Lung (tissue), 12 donors: Measurements from ENCODE around the gene TMEM119. TPM values are rescaled to one million over a fixed set of nuclear protein-coding genes. Genes with fewer than 3 reads are reported as not detected.

Experiments used
- ATAC-seq: fragments of 200-7000 bp; cut with Tn5 transposase; one replicate; pipeline ENCODE4 v1.9.1; 2020; ENCODE audit warnings: moderate number of reproducible peaks; ENCODE audit not compliant: insufficient read depth, low FRiP score
- DNase-seq, 3 donors: peaks; one replicate each; pipeline ENCODE4 v3.0.0-alpha.2; 2013 to 2017
- H3K27ac ChIP-seq, 2 donors: one replicate each; pipeline ENCODE4 v1.5.1; 2013; ENCODE audit warnings: mild to moderate bottlenecking in 2 of 2, moderate library complexity in 2 of 2, control low read depth in 1 of 2, inconsistent platforms in 1 of 2, low read depth in 1 of 2, low read length in 1 of 2
- H3K27me3 ChIP-seq, 3 donors: one replicate each; pipeline ENCODE4 v1.5.1; 2013; ENCODE audit warnings: low read length in 2 of 3; ENCODE audit not compliant: control insufficient read depth in 3 of 3, insufficient read depth in 3 of 3
- H3K36me3 ChIP-seq, 4 donors: one replicate each; pipeline ENCODE4 v1.5.1; 2013; ENCODE audit warnings: low read length in 4 of 4, mild to moderate bottlenecking in 1 of 4, moderate library complexity in 1 of 4; ENCODE audit not compliant: control insufficient read depth in 4 of 4, insufficient read depth in 4 of 4
- H3K4me1 ChIP-seq, 5 donors: one replicate each; pipeline ENCODE4 v1.5.1; 2013; ENCODE audit warnings: low read length in 5 of 5, mild to moderate bottlenecking in 2 of 5, moderate library complexity in 1 of 5; ENCODE audit not compliant: control insufficient read depth in 5 of 5, insufficient read depth in 5 of 5
- H3K4me3 ChIP-seq: one replicate; pipeline ENCODE4 v1.5.1; 2013; ENCODE audit warnings: mild to moderate bottlenecking, control low read depth, moderate library complexity
- H3K9ac ChIP-seq, 2 donors: one replicate each; pipeline ENCODE4 v1.5.1; 2013; ENCODE audit warnings: low read length in 2 of 2, control low read depth in 1 of 2; ENCODE audit not compliant: insufficient read depth in 1 of 2
- H3K9me3 ChIP-seq, 4 donors: one replicate each; pipeline ENCODE4 v1.5.1; 2013; ENCODE audit warnings: low read length in 3 of 4, mild to moderate bottlenecking in 1 of 4, moderate library complexity in 1 of 4; ENCODE audit not compliant: control insufficient read depth in 4 of 4, insufficient read depth in 3 of 4
- WGBS, 2 donors: extraction: QIAGEN DNeasy Blood & Tissue Kit; methylation state at CpG; one replicate each; pipeline ENCODE4 v1.1.7; 2013; 5-methylcytosine and 5-hydroxymethylcytosine counted together
- polyA plus RNA-seq, 2 donors: library from polyadenylated mRNA; stranded (reverse); fragments of 200-250 nt; gene quantifications; one replicate each; pipeline ENCODE4 v1.2.1, GENCODE V29; 2013
- total RNA-seq, 2 donors: library from RNA; depleted of rRNA in 1 of 2; stranded (reverse); fragments of >200 nt in 1 of 2; gene quantifications; one replicate each; pipeline ENCODE4 v1.2.1, GENCODE V29; 2014 to 2021
- TF ChIP-seq, protein P1 (sequence below): IDR thresholded peaks from 2 replicates; pipeline ENCODE4 v1.5.1; 2012; ENCODE audit warnings: mild to moderate bottlenecking; ENCODE audit errors: control extremely low read depth, extremely low read depth
- donor health status: control.
- donor health status: control.
- donor health status: Bipolar disorder and iron deficiency.
- donor health status: healthy.
- donor health status: DM: yes; HTN: yes; CAD: no.

TMEM119 gene
- total and polyA plus RNA-seq, 4 donors, result 14.4 to 31.9 (median 22.9) TPM

DNA sequence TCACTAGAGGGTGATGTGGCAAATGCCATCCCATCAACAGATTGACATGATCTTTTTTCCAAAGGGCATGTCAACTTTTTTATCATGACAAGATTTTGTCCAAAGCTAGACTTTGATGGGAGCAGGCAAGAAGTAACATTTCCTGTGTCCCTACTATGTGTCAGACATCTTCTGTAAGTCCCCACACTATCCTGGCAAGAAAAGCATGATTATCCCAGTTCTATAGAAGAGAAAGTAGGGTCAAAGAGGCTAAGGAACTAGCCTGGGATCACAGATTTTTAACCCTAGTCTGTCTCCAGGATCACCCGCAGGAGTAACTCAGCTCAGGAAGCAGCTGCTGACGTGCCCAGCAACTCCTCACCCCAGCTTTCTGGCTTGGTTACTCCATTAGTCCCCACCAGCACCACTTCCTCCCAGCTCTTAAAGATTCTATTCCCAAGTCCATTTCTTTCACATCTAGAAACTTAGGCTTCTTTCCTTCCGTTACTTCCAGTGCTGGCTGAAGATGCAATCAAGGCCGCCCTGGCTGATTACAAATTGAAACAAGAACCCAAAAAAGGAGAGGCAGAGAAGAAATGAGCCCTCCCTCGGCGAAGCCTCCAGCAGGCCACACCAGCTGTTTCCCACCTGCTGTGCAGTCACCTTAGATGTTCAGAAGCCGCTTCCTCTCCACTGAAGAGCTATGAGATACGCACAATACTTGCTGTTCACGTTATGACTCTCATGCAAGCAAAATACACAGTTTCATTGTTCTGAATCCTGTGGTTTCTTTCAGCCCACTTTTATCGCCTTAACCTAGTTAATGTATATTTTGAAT, 29.3 kb downstream of the TMEM119 start:
- H3K4me3 ChIP-seq, result no peak overlapping the region
- DNase-seq, result no peak
- 77 to 81% methylated on average over 10 of the region's 10 CpGs for whole genome bisulfite sequencing, 2 donors
- no peaks in the 10 kb centered on the region for H3K27me3 ChIP-seq
- peaks cover 0 to 14% (median 2%) of the 10 kb centered on the region in 5 donors for H3K4me1 ChIP-seq
- peaks cover 28 to 45% (median 32%) of the 10 kb centered on the region in 4 donors for H3K36me3 ChIP-seq
- TF ChIP-seq, protein P1, sequence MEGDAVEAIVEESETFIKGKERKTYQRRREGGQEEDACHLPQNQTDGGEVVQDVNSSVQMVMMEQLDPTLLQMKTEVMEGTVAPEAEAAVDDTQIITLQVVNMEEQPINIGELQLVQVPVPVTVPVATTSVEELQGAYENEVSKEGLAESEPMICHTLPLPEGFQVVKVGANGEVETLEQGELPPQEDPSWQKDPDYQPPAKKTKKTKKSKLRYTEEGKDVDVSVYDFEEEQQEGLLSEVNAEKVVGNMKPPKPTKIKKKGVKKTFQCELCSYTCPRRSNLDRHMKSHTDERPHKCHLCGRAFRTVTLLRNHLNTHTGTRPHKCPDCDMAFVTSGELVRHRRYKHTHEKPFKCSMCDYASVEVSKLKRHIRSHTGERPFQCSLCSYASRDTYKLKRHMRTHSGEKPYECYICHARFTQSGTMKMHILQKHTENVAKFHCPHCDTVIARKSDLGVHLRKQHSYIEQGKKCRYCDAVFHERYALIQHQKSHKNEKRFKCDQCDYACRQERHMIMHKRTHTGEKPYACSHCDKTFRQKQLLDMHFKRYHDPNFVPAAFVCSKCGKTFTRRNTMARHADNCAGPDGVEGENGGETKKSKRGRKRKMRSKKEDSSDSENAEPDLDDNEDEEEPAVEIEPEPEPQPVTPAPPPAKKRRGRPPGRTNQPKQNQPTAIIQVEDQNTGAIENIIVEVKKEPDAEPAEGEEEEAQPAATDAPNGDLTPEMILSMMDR, result no peak
- H3K9me3 ChIP-seq, result no peaks in the 10 kb centered on the region
- peak overlapping the region in 1 of 2 donors; percentile 5 for H3K27ac ChIP-seq
- ATAC-seq, result no peak
- H3K9ac ChIP-seq, result no peak overlapping the region

DNA sequence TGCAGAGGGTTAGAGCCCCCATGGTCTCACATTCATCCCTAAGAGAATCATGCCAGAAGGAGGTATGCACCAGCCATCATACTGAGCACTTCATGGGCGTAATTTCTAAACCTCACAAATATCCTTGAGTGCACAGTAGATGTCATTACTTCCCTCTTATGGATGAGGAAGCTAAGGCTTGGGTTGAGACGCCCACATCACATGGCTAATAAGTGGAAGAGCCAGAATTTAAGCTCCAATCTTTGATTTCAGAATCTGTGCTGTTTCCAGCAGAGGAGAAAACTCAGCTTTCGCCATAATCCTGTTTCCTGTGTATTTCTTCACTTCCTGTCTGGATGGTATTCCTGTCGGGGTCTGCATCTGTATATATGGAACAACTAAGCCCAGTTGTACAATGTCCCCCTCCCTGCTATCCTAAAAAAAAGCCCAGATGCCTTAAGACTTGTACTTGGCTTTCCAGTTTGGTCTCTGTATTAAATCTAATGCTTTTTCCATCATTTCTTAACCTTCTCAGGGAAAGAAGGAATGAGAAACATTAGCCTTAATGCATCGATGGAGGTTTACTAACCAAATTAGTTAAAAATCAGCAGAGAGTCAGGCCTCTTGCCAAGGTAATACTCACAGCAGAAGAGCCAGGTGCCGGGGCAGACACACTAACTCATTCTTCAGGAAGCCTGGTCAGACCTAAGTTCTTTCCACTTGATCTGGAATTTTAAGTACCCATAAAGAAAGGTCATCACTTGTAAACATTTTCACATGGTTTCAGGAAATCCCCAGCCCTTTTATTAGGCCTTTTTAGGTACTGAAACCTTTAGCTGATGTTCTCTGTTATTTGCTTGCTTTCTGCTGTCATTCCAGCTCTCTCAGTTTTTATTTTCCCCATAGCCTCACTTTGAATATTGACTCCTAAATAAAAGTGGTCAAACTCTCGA, 30.2 kb downstream of the TMEM119 start:
- 42 to 50% methylated on average over 7 of the region's 7 CpGs for WGBS, 2 donors
- DNase-seq (no peak), ATAC-seq (peak; percentile 9)
- no peak overlapping the region for H3K9ac ChIP-seq
- H3K27me3 ChIP-seq, result no peaks in the 10 kb centered on the region
- H3K36me3 ChIP-seq, result peaks cover 28 to 45% (median 32%) of the 10 kb centered on the region in 4 donors
- H3K4me3 ChIP-seq, result no peak overlapping the region
- no peak overlapping the region for H3K27ac ChIP-seq
- H3K9me3 ChIP-seq, result no peaks in the 10 kb centered on the region
- TF ChIP-seq, protein P1, result no peak
- H3K4me1 ChIP-seq, result peaks cover 0 to 18% (median 2%) of the 10 kb centered on the region in 5 donors

DNA sequence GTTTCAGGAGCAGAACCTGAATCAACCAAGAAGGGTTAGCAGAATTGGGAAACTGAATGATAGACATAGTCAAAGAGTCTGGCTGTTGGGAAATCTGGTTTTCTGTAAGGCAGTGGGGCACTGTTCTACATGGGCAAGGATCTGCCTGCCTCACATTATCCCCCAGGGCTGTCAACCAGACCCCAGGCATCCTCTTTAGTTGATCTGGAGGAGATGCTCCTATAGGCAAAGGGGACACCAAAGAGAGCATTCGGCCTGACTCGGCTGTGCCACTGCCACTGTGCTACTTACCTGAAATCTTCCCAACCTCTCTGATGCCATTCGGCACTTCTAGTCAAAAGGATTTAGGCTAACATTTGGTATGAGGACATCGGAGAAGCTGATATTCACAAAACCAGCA, 31.4 kb downstream of the TMEM119 start:
- peak overlapping the region; percentile 68 to 83 for H3K27ac ChIP-seq
- TF ChIP-seq, protein P1, result no peak
- H3K36me3 ChIP-seq, result peaks cover 28 to 45% (median 32%) of the 10 kb centered on the region in 4 donors
- H3K9ac ChIP-seq, result no peak overlapping the region
- no peaks in the 10 kb centered on the region for H3K27me3 ChIP-seq
- ATAC-seq (no peak), DNase-seq (no peak)
- H3K4me1 ChIP-seq, result peaks cover 0 to 18% (median 3%) of the 10 kb centered on the region in 5 donors
- H3K4me3 ChIP-seq, result no peak overlapping the region
- WGBS, 2 donors, result 95 to 98% methylated on average over 4 of the region's 4 CpGs
- H3K9me3 ChIP-seq, result no peaks in the 10 kb centered on the region
